GM13977 (cell line): ENCODE data around the gene BEST2.
"Not testable (repeated sequence)": the region's sequence is repeated elsewhere in the genome, so short reads cannot be mapped to it uniquely, and the experiment has no call there.

ENCODE experiments used
- DNase-seq: peaks from one replicate; pipeline ENCODE4 v3.0.0; 2012; ENCODE audit warnings: low spot score
- in situ Hi-C: fragments of 300-500 bp; cut with MboI; formaldehyde crosslinking; loops from one replicate; pipeline ENCODE4 v1.12.0; 2022; ENCODE audit warnings: low sequenced_read_pairs, low pct_unique_long_range_greater_than_20kb, mixed read lengths, inconsistent platforms; ENCODE audit not compliant: unreplicated experiment
- TF ChIP-seq, protein P1 (sequence below): IDR thresholded peaks from 2 replicates; pipeline ENCODE4 v1.5.1; 2012; ENCODE audit warnings: mild to moderate bottlenecking, control low read depth; ENCODE audit not compliant: insufficient read depth; ENCODE audit errors: extremely low read depth, missing control alignments

BEST2 gene

GRCh38 chr19:12721656-12722565 lies 29.7 kb upstream of the BEST2 start:
- DNase-seq: peak; percentile 90
- TF ChIP-seq, protein P1, sequence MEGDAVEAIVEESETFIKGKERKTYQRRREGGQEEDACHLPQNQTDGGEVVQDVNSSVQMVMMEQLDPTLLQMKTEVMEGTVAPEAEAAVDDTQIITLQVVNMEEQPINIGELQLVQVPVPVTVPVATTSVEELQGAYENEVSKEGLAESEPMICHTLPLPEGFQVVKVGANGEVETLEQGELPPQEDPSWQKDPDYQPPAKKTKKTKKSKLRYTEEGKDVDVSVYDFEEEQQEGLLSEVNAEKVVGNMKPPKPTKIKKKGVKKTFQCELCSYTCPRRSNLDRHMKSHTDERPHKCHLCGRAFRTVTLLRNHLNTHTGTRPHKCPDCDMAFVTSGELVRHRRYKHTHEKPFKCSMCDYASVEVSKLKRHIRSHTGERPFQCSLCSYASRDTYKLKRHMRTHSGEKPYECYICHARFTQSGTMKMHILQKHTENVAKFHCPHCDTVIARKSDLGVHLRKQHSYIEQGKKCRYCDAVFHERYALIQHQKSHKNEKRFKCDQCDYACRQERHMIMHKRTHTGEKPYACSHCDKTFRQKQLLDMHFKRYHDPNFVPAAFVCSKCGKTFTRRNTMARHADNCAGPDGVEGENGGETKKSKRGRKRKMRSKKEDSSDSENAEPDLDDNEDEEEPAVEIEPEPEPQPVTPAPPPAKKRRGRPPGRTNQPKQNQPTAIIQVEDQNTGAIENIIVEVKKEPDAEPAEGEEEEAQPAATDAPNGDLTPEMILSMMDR: no peak
- in situ Hi-C loops: no loop called here

DNA sequence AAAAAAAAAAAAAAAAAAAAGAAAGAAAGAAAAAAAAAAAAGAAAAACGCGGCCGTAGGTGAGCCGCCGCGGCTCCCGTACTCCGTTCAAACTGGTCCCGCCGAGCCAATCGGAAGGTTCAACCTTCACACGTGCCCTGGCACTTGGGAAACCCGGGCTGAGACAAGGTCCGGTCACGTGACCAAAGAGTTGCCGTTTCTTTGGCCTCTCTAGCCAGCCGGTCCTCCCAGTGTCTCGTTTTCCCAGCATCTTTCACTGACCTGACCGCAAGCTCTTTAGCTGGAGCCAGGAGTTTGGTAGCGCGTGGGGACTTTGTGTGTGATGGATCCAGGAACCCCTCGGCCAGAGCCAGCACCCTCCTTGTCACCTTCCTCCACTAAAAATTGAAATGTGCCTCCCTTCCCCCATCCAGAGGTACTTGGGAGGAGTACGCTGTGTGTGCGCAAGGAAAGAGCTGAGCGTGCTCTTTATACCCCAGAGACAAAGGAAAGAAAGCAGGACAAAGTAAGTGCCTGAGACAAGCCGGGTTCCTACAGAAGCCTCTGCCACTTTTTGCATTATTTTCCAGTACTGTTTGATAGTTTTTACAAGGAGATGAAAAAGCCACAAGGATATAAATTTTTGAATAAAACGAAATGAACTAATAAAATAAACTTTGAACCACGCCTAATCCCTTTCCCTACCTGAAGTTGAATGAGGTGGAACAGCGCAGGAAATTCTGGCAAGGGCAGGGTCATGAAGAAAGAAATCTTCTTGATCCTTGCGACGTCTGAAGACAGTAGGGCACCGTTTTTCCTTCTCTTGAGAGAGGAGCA lies 28.8 kb upstream of the BEST2 start:
- in situ Hi-C loops: no loop called here
- TF ChIP-seq, protein P1: no peak
- peak; percentile 99 for DNase-seq

GRCh38 chr19:12723381-12723640 lies 28.3 kb upstream of the BEST2 start:
- in situ Hi-C loops: no loop called here
- no peak for DNase-seq
- TF ChIP-seq, protein P1: no peak

DNA sequence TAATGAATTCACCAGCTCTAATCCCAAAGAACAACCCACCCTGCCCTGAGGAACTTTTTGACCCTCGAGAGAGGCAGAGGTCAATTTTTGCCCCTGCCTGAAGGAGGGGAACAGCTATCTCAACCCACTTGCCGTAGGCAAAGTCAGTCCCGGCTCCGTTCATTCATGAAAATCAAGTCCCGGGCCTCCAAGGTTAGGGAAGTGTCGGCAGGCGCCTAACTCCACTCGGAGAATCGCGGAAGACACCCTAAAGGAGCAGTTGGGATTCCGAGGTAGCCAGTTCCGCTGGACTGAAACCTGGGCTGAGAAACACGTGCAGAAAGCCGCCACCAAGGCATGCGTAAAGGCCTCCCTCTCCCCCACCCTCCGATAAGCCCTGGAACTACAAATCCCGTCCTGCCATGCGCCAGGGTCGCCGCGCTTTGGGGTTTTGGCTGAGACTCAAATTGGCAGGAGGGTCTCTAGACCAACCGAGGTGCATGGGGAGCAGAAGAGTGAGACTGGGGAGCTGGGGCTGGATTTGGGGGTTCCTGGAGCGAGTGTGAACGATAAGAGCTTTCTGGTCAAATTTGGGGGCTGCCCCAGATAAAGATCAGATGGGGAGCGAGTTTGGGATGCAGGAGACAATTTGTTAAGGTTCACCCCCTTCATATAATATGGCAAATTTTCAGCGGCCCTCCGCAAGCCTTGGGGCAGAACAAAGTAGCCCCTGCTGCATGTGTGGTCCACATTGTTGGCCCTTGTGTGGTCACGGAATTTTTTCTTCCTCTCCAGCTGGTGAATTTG lies 27.8 kb upstream of the BEST2 start, which contains the start of gene TNPO2:
TSS of gene TNPO2 (minus strand) at position 292 of the 786 bp plus-strand sequence. CDS start 2,955 bp downstream, outside the sequence.
- in situ Hi-C loops: no loop called here
- peak; percentile 82 for DNase-seq
- TF ChIP-seq, protein P1: no peak

GRCh38 chr19:12725612-12726011 lies 26.0 kb upstream of the BEST2 start:
- DNase-seq, in situ Hi-C loops: not testable (repeated sequence)

DNA sequence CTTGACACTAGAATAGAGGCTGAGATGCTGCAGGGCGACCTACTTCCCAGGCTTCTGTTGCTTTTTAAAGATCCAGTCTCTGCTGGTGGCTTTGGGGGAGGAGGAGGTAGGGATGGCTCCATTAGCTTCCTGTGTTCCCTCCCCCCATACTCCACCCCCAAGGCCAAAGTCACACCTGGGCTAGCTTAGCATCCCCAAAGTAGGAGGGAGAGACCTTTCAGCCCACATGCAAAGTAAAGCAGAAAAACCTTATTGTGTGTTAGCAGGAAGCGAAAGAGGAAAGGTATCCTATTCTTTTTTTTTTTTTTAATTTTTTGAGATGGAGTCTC lies 24.6 kb upstream of the BEST2 start:
- no peak for DNase-seq
- TF ChIP-seq, protein P1: no peak
- in situ Hi-C loops: no loop called here
